ENCODE results near the gene FUCA1.

DNA sequence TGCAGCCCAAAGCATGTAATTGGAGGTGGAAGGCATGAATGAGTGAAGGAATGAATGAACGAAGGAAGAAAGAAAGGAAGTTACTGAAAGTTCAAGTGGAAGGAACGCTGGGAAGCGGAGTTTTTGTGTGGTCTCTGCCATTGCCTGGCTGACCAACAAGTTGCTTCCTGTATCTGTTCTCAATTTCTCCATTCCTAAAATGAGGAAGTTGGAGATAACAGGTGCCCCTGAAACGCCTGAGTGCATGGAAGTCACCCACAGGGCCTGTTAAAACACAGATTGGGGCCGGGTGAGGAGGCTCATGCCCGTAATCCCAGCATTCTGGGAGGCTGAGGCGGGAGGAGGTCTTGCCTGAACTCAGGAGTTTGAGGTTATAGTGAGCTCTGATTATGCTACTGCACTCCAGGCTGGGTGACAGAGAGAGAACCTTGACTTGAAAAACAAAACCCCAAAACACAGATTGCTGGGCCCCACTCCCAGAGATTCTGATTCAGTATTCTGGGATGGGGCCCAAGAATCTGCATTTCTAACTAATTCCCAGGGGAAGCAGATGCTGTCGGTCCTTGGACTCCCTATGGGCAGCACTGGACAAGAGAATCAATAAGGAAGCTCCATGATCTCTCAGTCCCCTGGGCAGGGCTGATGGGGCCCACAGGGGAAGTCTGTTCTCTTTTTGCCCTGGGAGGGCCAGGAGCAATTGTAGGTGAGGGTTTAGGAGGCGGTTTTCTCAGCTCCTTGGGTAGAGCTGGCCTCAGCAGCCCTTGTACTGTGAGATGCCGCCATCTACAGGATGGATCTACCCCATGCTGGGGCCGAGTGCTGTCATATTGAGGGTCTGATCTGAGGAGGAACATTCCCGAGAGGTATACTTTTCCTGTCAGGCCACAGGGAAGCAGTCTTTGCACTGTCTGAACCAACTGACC, 48.4 kb upstream of the FUCA1 start:
- TF ChIP-seq, protein P1, sequence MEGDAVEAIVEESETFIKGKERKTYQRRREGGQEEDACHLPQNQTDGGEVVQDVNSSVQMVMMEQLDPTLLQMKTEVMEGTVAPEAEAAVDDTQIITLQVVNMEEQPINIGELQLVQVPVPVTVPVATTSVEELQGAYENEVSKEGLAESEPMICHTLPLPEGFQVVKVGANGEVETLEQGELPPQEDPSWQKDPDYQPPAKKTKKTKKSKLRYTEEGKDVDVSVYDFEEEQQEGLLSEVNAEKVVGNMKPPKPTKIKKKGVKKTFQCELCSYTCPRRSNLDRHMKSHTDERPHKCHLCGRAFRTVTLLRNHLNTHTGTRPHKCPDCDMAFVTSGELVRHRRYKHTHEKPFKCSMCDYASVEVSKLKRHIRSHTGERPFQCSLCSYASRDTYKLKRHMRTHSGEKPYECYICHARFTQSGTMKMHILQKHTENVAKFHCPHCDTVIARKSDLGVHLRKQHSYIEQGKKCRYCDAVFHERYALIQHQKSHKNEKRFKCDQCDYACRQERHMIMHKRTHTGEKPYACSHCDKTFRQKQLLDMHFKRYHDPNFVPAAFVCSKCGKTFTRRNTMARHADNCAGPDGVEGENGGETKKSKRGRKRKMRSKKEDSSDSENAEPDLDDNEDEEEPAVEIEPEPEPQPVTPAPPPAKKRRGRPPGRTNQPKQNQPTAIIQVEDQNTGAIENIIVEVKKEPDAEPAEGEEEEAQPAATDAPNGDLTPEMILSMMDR (IDR thresholded peaks at IDR 0.05) = peak; percentile 85
- no peak for TF ChIP-seq SIN3A (IDR thresholded peaks at IDR 0.05; ENCODE audit: borderline replicate concordance, insufficient read depth, low read depth, low read length)
- TF ChIP-seq, protein P2, sequence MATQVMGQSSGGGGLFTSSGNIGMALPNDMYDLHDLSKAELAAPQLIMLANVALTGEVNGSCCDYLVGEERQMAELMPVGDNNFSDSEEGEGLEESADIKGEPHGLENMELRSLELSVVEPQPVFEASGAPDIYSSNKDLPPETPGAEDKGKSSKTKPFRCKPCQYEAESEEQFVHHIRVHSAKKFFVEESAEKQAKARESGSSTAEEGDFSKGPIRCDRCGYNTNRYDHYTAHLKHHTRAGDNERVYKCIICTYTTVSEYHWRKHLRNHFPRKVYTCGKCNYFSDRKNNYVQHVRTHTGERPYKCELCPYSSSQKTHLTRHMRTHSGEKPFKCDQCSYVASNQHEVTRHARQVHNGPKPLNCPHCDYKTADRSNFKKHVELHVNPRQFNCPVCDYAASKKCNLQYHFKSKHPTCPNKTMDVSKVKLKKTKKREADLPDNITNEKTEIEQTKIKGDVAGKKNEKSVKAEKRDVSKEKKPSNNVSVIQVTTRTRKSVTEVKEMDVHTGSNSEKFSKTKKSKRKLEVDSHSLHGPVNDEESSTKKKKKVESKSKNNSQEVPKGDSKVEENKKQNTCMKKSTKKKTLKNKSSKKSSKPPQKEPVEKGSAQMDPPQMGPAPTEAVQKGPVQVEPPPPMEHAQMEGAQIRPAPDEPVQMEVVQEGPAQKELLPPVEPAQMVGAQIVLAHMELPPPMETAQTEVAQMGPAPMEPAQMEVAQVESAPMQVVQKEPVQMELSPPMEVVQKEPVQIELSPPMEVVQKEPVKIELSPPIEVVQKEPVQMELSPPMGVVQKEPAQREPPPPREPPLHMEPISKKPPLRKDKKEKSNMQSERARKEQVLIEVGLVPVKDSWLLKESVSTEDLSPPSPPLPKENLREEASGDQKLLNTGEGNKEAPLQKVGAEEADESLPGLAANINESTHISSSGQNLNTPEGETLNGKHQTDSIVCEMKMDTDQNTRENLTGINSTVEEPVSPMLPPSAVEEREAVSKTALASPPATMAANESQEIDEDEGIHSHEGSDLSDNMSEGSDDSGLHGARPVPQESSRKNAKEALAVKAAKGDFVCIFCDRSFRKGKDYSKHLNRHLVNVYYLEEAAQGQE (IDR thresholded peaks at IDR 0.05; ENCODE audit: insufficient read depth in 1 of 2, low read depth in 2 of 2, low read length in 1 of 2) = no peak
- TF ChIP-seq POLR2AphosphoS5 (IDR thresholded peaks at IDR 0.05; ENCODE audit: low read depth, low read length) = no peak
